Measurements from ENCODE around the gene SUMO1. TPM values are rescaled to one million over a fixed set of nuclear protein-coding genes. Genes with fewer than 3 reads are reported as not detected.

The SUMO1 gene
- total RNA-seq, 2 donors from 2014 or later, result 59.2 to 63.2 TPM

DNA sequence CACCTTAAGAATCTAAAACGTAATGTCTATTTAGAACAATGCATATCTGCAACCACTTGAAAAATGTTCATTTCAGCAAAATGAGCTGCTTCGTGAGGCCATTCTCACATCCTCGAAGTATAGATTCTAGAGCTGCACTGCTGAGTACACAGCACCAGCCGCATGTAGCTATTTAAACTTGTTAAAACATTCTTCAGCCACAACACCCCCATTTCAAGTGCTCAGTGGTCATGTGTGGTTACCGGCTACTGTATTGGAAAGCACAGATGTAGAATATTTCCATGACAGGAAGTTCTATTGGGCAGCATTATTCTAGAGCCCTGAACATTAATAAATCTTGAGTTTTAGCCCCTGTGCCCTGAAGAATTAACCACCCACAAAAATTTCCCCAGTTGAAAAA is 35.0 kb downstream of the SUMO1 start:
- intact Hi-C loops (cut with DNase I), result no loop called here
- no peak for ATAC-seq

GRCh38 chr2:202201220-202202160 is 36.9 kb downstream of the SUMO1 start:
- intact Hi-C loops (cut with DNase I), result no loop called here
- ATAC-seq (peak; percentile 14 to 34), DNase-seq (no peak)

More for the DNA sequence above, 35.0 kb downstream of the SUMO1 start:
- no peak for DNase-seq

DNA sequence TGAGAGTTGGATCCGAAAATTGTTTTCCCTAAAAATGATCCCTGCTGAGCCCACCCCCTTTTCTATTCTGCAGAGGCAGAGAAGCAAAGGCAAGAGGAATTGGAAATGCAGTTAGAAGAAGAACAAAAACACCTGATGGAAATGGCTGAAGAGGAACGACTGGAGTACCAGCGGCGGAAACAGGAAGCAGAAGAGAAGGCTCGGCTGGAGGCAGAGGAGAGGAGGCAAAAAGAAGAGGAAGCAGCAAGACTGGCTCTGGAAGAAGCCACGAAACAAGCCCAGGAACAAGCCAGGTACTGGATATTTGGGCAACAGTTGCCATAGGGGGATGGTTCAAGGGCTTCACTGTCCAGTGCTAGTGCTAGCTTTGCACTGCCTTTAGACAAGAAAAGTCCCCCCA is 41.7 kb downstream of the SUMO1 start:
- no peak for DNase-seq
- intact Hi-C loops (cut with DNase I), result no loop called here
- no peak for ATAC-seq

- no peak for ATAC-seq
- intact Hi-C loops (cut with DNase I), result no loop called here
- DNase-seq, result no peak
Measured at GRCh38 chr2:202194418-202194817, 44.0 kb downstream of the SUMO1 start.

DNA sequence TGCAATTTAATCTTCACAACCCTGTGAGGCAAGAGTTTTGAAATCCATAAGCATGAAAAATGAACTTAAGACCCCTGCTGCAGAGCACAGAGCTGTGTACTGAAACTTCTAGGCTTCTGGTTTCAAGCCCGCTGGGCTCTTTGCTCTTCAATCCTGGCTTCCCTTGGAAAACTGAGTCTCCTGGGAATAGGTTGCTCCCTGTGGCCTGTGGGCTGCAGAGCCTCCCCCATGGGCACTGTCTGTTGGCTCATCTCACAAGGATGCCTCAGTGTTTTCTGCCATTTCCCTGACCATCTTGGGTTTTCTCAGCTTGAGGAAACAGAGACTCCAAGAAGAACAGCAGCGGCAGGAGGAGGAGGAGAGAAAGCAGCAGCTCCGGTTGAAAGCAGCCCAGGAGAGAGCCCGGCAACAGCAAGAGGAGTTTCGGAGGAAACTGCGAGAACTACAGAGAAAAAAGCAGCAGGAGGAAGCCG is 44.5 kb downstream of the SUMO1 start:
- intact Hi-C loops (cut with DNase I), result no loop called here
- DNase-seq (no peak), ATAC-seq (no peak)

GRCh38 chr2:202193305-202193704 is 45.1 kb downstream of the SUMO1 start:
- DNase-seq (no peak), ATAC-seq (no peak)
- intact Hi-C loops (cut with DNase I), result no loop called here

- ATAC-seq, result no peak
- no peak for DNase-seq
- intact Hi-C loops (cut with DNase I), result no loop called here
Measured at GRCh38 chr2:202187570-202187969, 50.8 kb downstream of the SUMO1 start.

DNA sequence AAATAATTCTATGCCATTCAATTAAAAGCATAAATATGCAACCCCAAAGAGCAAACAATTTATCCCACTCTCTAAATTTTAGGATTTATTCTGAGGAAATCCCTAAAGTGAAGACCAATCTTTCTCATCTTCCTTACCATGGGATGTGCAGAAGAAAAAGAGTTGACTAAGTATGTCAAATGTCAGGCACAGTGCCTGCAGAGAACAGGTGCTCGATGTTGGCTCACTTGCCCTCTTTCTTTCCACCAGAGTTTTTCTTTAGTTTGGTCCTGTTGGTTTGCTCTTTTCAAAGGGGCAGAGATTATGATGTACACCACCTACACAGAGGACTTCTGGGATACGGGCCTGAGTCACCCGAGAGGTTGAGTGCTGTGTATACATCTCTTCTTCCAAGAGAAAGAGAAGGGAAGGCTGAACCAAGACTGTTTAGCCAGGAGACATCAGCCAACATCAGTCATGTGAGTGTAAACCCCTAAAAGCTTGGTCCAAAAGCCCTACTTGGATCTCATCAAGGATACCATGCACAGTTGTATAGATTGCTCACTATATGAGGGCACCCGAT is 51.7 kb downstream of the SUMO1 start:
- intact Hi-C loops (cut with DNase I), result no loop called here
- ATAC-seq (no peak), DNase-seq (no peak)

DNA sequence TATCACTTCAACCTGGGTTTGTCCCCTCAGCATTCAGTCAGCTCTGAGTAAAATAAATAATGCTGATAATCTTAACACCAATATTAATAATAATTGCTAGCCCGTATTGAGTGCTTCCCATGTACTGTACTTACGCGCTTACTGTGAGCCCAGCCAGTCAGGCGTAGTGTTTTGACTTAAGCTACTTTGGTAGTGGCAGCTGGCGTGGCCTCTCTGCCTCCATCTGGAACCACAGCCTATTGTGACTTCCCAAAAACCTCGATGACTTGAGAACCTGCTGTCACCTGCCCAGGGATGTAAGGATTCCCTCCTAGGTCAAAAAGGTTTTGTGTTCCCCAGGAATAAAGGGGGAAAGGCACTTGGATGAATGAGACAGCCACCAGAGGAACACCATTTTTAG is 53.2 kb downstream of the SUMO1 start:
- DNase-seq (no peak), ATAC-seq (no peak)
- intact Hi-C loops (cut with DNase I), result no loop called here

GRCh38 chr2:202184557-202184956 is 53.8 kb downstream of the SUMO1 start:
- intact Hi-C loops (cut with DNase I), result no loop called here

DNA sequence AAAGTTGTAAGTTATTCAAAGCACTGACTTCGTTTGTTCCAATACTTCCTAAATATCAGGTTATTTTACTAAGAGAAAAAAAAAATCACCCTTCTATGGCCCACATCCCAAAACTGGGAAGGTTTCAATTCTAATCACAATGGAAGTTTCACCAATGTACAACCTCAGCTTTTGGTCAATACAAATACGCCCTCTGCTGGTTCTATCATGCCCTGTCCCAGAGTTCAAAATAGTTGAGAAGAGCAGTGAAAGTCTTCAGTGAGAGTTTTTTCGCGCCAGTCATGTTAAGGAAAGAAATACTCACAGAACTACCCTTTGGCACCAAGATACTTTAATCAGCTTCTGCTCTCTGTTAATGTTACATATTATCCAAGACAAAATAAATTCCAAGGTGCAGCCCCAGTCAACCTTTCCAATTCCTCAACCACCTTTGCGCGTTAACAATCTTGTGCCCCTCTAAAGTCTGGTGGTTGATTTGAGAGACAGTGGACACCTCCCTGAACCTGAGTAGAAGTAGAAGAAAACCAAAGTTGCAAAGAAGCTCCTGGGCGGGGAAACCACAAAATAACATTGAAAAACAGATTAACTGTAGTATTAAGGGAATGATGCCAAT is 59.9 kb downstream of the SUMO1 start:
- DNase-seq (peak; percentile 47), ATAC-seq (peak; percentile 82 to 86)
- intact Hi-C loops (cut with DNase I), result loop anchor here (1.0 to 10.0 kb wide), 4 partner anchors 144 to 381 kb away; partner anchors contain the start of gene FZD7 (in 1 of the 2)

More at GRCh38 chr2:202184557-202184956, 53.8 kb downstream of the SUMO1 start:
- ATAC-seq, result no peak
- no peak for DNase-seq

- intact Hi-C loops (cut with DNase I), result loop anchor here in 1 of 2 donors (10.0 kb wide), 1 partner anchor 138 kb away; the partner anchor contains the start of gene FZD7
- ATAC-seq, result peak in 1 of 2 donors; percentile 51
Measured at GRCh38 chr2:202172439-202173211, 65.8 kb downstream of the SUMO1 start.

GRCh38 chr2:202171241-202171825 is 67.1 kb downstream of the SUMO1 start:
- intact Hi-C loops (cut with DNase I), result loop anchor here in 1 of 2 donors (10.0 kb wide), 1 partner anchor 137 kb away; the partner anchor contains the start of gene FZD7

More at GRCh38 chr2:202172439-202173211, 65.8 kb downstream of the SUMO1 start:
- DNase-seq, result no peak

GRCh38 chr2:202169832-202170424 is 68.5 kb downstream of the SUMO1 start:
- intact Hi-C loops (cut with DNase I), result loop anchor here in 1 of 2 donors (10.0 kb wide), 1 partner anchor 135 kb away; the partner anchor contains the start of gene FZD7
- DNase-seq (no peak), ATAC-seq (no peak)

More at GRCh38 chr2:202171241-202171825, 67.1 kb downstream of the SUMO1 start:
- DNase-seq (peak; percentile 27), ATAC-seq (peak; percentile 68 to 72)

GRCh38 chr2:202169131-202169530 is 69.3 kb downstream of the SUMO1 start:
- ATAC-seq, result no peak
- no peak for DNase-seq

DNA sequence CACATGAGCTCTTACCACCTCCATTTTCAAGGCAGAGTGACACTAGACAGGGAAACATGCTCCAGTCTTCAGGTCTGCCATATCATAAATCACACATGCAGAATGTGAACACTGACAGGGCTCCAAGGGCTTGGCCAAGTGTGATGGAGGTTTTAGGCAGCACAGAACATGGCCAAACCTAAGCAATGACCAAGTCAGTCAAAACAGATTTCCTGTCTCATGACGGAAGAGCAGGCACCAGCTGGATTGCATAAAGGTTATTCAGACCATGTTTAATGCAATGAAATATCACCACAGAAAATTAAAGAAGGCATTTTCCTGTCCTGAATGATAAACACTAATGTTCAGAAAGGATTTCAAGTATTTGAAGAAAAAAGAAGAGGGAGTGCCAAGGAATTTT is 72.5 kb downstream of the SUMO1 start:
- intact Hi-C loops (cut with DNase I), result no loop called here
- DNase-seq (no peak), ATAC-seq (no peak)

More at GRCh38 chr2:202169131-202169530, 69.3 kb downstream of the SUMO1 start:
- intact Hi-C loops (cut with DNase I), result no loop called here

DNA sequence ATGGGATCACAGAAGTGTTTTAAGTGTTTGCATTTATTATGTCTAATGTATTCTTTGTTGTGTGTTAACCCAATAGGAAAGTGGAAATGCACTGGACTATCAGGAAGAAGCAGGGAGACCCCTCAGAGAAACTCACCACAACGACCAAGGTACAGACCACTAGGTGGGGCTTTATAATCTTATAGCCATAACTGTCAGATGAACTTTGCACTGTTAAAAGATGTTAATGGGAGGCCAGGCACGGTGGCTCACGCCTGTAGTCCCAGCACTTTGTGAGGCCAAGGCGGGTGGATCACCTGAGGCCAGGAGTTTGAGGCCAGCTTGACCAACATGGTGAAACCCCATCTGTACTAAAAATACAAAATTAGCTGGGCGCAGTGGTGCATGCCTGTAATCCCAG is 73.2 kb downstream of the SUMO1 start:
- no peak for ATAC-seq
- no peak for DNase-seq
- intact Hi-C loops (cut with DNase I), result no loop called here

GRCh38 chr2:202164411-202164810 is 74.0 kb downstream of the SUMO1 start:
- DNase-seq, result no peak
- intact Hi-C loops (cut with DNase I), result no loop called here
- no peak for ATAC-seq
